DND-41 (cell line): ENCODE results near the gene LSS.

ENCODE experiments used
- ATAC-seq: fragments of 200-7000 bp; cut with Tn5 transposase; 3 replicates; pipeline ENCODE4 v1.9.1; 2021; ENCODE audit warnings: low read depth; ENCODE audit not compliant: insufficient read depth
- DNase-seq: peaks from one replicate; pipeline ENCODE4 v3.0.0-alpha.2; 2020
- H2AFZ ChIP-seq: 2 replicates; pipeline ENCODE4 v1.6.0; 2012; ENCODE audit warnings: low read depth, low read length
- H3K27ac ChIP-seq: 2 replicates; pipeline ENCODE4 v1.5.1; 2012; ENCODE audit warnings: low read length, inconsistent platforms
- H3K27me3 ChIP-seq: fragments of 200-600 bp; sonication (generic); 2 replicates; pipeline ENCODE4 v1.6.0; 2012; ENCODE audit warnings: low read length, mild to moderate bottlenecking, inconsistent platforms; ENCODE audit not compliant: insufficient read depth, poor library complexity
- H3K36me3 ChIP-seq: 2 replicates; pipeline ENCODE4 v1.5.1; 2012; ENCODE audit warnings: low read length, inconsistent platforms; ENCODE audit not compliant: insufficient read depth
- H3K4me1 ChIP-seq: 2 replicates; pipeline ENCODE4 v1.5.1; 2012; ENCODE audit warnings: mild to moderate bottlenecking, low read length; ENCODE audit not compliant: insufficient read depth
- H3K4me2 ChIP-seq: 2 replicates; pipeline ENCODE4 v1.6.0; 2012; ENCODE audit warnings: mild to moderate bottlenecking, moderate library complexity, low read length, inconsistent platforms; ENCODE audit not compliant: insufficient read depth
- H3K4me3 ChIP-seq, 2 experiments: fragments of 200-600 bp in 1 of 2; shearing (Covaris generic) in 1 of 2; 2 replicates each; pipeline ENCODE4 v1.5.1; 2012 to 2016; ENCODE audit warnings: inconsistent platforms in 2 of 2, low read length in 2 of 2, mild to moderate bottlenecking in 2 of 2, low read depth in 1 of 2, moderate library complexity in 1 of 2
- H3K79me2 ChIP-seq: 2 replicates; pipeline ENCODE4 v1.6.0; 2012; ENCODE audit warnings: low read length, inconsistent platforms; ENCODE audit not compliant: insufficient read depth
- H3K9ac ChIP-seq: 2 replicates; pipeline ENCODE4 v1.6.0; 2012; ENCODE audit warnings: low read depth, mild to moderate bottlenecking, inconsistent platforms, low read length, moderate library complexity
- H3K9me3 ChIP-seq: 2 replicates; pipeline ENCODE4 v1.5.1; 2012; ENCODE audit warnings: low read length, moderate library complexity, mild to moderate bottlenecking, inconsistent platforms; ENCODE audit not compliant: insufficient read depth, severe bottlenecking
- H4K20me1 ChIP-seq: 2 replicates; pipeline ENCODE4 v1.6.0; 2012; ENCODE audit warnings: low read length; ENCODE audit not compliant: insufficient read depth
- CTCF ChIP-seq: IDR thresholded peaks from 2 replicates; pipeline ENCODE4 v1.5.1; 2012; ENCODE audit warnings: borderline replicate concordance, low read length, moderate library complexity, mild to moderate bottlenecking; ENCODE audit not compliant: poor library complexity, severe bottlenecking; ENCODE audit errors: extremely low read depth
- EZH2 ChIP-seq: IDR thresholded peaks from 3 replicates; pipeline ENCODE4 v1.6.1; 2012; ENCODE audit warnings: borderline replicate concordance, low read depth, mild to moderate bottlenecking, moderate library complexity, low read length, inconsistent platforms; ENCODE audit not compliant: severe bottlenecking

LSS gene

GRCh38 chr21:46180778-46181391 is 47.7 kb downstream of the LSS start:
- TF ChIP-seq EZH2 (no peak), CTCF (no peak)
- Histone ChIP-seq H3K79me2 (no peaks in the 10 kb centered on the region), H2AFZ (no peak overlapping the region), H3K27ac (no peak overlapping the region), H3K9me3 (no peaks in the 10 kb centered on the region), H3K9ac (no peak overlapping the region), H3K27me3 (no peaks in the 10 kb centered on the region), H3K4me1 (peaks cover 8% of the 10 kb centered on the region), H3K4me2 (no peak overlapping the region), H3K4me3 (no peak overlapping the region), H4K20me1 (no peaks in the 10 kb centered on the region), H3K36me3 (no peaks in the 10 kb centered on the region)
- DNase-seq (no peak), ATAC-seq (no peak)

GRCh38 chr21:46180079-46180722 is 48.4 kb downstream of the LSS start:
- Histone ChIP-seq H3K27ac (no peak overlapping the region), H2AFZ (no peak overlapping the region), H3K4me2 (no peak overlapping the region), H3K4me1 (peaks cover 8% of the 10 kb centered on the region), H3K4me3 (no peak overlapping the region), H3K9ac (no peak overlapping the region), H3K79me2 (no peaks in the 10 kb centered on the region), H3K9me3 (no peaks in the 10 kb centered on the region), H3K36me3 (no peaks in the 10 kb centered on the region), H3K27me3 (no peaks in the 10 kb centered on the region), H4K20me1 (no peaks in the 10 kb centered on the region)
- no peak for DNase-seq
- TF ChIP-seq CTCF (no peak), EZH2 (no peak)
- no peak for ATAC-seq

DNA sequence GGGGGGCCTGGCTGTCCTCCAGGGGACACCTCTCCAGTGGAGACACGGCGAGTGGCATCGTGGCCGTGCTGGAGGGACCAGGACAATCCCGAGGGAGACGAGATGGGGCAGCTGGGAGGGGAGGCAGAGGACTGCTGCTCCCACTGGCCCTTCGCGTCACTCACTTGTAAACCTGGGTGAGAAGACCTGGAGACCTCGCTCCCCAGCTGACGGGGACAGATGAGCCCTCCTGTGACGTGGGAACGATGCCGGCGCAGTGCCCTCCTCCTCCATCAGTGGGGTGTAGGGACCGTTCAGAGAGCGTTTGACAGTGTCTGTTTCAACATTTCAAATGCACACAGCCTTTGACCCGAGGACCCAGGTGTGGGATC is 48.9 kb downstream of the LSS start:
- Histone ChIP-seq H3K9ac (no peak overlapping the region), H3K27me3 (no peaks in the 10 kb centered on the region), H3K27ac (no peak overlapping the region), H3K4me1 (peaks cover 3% of the 10 kb centered on the region), H2AFZ (no peak overlapping the region), H3K4me3 (no peak overlapping the region), H4K20me1 (no peaks in the 10 kb centered on the region), H3K9me3 (no peaks in the 10 kb centered on the region), H3K79me2 (no peaks in the 10 kb centered on the region), H3K36me3 (no peaks in the 10 kb centered on the region), H3K4me2 (no peak overlapping the region)
- TF ChIP-seq CTCF (no peak), EZH2 (no peak)
- no peak for DNase-seq
- ATAC-seq, result no peak
